SW 1271 (cell line): Measurements from ENCODE around the gene PHTF1.
"Not testable (repeated sequence)": the region's sequence is repeated elsewhere in the genome, so short reads cannot be mapped to it uniquely, and the experiment has no call there.

Experiments used
- DNase-seq, 2 experiments: peaks; one replicate each; lab custom pipeline; 2025; lab: John Stamatoyannopoulos, UW

PHTF1 gene

GRCh38 chr1:113718621-113719020 is 40.7 kb downstream of the PHTF1 start:
- not testable (repeated sequence) for DNase-seq

- not testable (repeated sequence) for DNase-seq
Observed at GRCh38 chr1:113717506-113717905, 41.8 kb downstream of the PHTF1 start.

DNA sequence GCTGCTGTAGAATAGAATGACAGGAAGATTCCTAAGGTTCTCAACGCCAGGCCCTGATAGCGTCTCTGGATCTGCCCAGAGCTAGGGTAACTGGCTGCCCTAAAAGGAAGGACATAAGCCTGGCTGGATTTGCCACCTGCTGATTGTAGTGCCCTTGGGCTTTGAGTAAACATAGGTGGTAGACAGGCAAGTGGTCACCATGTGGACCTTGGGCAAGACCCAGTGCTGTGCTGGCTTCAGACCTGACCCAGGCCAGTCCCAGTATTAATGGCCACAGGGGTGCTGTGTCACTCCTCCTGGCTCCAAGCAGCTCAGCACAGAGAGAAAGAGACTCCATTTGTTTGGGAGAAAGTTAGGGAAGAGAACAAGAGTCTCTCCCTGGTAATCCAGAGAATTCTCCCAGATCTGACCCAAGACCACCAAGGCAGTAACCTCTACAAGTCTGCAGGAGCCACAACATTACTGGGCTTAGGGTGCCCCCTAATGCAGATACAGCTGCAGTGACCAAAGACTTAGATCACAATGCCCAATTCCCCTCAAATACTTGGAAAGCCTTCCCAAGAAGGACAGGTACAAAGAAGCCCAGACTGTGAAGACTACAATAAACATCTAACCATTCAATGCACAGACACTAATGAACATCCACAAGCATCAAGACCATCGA is 44.5 kb downstream of the PHTF1 start:
- no peak for DNase-seq

- no peak for DNase-seq
Observed at GRCh38 chr1:113701429-113701828, 57.9 kb downstream of the PHTF1 start.

GRCh38 chr1:113694910-113695309 is 64.4 kb downstream of the PHTF1 start:
- DNase-seq = no peak

DNA sequence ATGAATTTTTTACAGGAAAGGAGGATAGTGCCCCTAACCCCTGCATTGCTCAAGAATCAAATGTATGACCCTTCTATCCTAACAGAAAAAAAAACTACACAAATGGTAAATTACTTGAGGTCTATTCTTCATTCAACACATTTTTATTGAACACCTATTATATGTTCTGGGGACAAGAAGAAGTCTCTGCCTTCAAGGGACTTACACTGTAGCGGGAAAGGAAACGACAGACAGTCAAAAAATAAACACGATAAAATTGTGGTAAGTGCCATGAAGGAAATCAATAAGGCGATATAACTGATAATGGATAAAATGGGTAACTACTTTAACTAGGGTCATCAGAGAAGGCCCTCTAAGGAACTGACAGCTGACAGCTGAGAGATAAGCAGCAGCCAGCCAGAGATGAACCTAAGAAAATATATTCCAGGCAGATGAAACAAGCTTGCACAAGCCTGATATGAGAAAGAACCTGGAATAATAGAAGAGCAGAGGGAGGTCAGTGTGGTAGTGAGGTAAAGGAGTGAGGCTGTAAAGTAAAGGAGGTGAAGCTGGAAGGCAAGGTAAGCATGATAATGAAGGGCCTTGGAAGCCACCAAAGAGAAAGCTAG is 66.4 kb downstream of the PHTF1 start:
- no peak for DNase-seq

- no peak for DNase-seq
Observed at GRCh38 chr1:113692342-113692741, 66.9 kb downstream of the PHTF1 start.

- DNase-seq = no peak
Observed at GRCh38 chr1:113691184-113691583, 68.1 kb downstream of the PHTF1 start.

DNA sequence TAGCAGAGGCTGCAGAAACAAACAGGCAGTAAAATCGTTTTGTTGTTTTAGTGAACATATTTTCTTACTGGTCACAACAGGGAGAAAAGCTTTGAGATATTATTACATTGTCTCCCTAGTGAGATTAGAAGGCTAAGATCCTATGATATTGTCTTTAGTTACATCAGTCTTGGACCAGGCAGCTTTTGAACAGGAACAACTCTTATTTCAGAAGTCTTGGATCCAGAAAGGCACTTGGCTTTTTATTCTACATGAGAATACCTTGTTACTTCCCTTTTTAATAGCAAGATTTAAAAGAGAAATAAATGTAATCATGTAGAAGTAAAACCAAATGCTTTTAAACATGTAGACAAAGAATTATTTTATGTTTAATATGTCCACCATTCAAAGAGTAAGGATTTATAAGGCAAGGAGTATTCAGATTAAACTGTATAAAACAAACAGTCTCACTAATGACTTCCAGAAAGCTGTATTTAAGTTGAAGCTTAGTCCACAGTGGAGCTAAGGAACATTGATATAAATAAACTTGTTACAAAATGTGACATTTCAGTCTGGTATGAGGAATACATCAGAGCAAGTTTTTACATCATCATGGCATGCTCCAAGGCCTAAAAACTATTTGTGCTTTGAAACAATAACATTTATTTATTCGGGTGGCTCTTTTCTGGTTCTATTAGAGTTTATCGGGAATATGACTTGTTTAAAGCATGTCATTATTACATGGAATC is 72.2 kb downstream of the PHTF1 start:
- DNase-seq = no peak

GRCh38 chr1:113684153-113684541 is 75.1 kb downstream of the PHTF1 start:
- DNase-seq = no peak

- DNase-seq = no peak
Observed at GRCh38 chr1:113683384-113684152, 75.7 kb downstream of the PHTF1 start.

DNA sequence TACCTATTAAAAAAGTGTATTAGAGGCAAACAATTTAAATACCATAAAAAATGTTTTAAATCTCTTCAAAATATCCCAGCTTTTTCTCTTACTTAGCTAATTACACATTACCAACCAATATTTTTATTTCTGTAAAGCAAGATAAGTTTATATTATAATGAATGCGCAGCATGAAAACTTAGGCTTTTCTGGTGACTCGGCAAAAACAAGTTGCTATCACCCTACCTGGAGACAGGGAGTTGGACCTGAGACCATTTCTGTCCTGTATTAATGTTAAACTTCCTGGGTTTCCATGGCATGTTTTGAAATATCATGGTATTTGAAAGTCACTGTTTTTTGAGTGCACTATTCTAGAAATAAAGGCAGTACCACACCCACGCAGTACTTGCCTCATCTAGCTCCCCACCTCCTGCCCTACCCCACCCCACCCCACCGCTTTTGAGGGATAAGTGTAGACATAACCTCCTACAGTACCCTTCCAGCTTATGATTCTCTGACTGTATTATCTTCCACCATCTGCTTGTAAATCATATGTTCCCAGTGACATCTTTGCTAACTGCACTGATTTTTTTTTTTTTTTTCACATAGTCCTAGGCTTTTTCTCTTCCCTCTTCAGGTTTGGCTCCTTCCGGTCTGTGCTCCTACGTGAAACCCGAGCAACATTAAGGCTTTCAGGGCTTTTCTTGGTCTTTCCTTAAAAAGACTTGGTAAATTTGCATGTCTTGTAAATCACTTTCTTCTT is 77.5 kb downstream of the PHTF1 start:
- no peak for DNase-seq

GRCh38 chr1:113678159-113678469 is 81.2 kb downstream of the PHTF1 start:
- DNase-seq = no peak

DNA sequence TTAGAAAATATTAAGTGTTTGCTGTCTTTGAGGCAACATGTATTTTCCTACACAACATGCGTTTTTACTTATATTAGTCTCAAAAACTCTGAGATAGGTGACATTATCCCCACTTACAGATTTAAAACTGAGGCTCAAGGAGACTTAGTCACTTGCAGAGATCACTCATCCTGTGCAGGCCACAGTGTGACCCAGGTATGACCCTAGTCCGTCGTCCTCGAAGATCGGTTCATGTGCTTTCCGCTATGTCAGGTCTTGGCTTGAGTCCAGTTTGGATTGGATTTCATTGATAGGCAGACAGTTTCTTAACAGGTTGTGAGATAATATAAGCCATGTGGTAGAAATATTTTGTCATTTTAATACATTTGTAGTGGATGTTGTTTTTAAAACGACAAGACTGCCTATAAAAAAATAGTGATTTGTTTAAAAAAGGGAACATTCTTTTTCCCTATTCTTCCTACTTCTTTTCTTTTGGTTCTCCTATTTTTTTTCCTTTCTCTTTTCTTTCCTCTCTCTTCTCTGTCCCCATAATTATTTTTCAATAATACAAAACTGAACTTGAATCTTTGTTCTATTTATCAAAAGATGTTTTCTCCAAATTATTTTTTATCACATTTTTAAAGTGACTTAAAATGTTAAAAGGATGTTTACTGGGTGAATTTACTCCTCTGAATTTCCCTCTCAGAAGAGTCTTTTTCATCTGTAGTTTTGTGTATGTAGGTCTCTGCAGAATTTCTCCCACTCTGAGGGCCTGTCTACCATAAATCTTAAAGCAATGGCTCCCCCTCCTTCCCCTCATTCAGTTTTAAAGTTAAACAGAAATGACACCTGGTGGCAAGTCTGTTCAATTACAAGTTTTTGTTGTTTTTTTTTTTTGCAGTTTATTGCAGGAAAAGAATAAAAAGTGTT is 81.8 kb downstream of the PHTF1 start:
- DNase-seq = peak; percentile 2 to 50

- no peak for DNase-seq
Observed at GRCh38 chr1:113676524-113676923, 82.8 kb downstream of the PHTF1 start.

DNA sequence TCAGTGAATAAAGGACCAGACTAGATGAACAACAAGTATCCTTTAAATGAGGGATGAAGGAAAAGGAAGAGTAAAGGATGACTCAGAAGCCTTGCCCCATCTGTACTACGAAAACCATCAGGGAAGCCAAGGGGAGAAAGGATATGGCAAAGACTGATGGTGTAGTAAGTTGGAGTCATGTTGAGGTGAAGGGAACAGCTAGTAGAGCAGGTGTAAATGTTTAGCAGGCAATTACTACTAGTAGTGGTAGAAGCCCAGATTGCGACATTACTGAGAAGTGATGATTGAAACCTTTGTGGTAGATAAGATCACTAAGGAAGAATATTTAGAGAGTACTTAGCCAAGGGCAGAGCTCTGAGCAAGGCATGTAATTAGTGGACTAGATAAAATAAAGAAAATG is 84.0 kb downstream of the PHTF1 start:
- DNase-seq = no peak

- no peak for DNase-seq
Observed at GRCh38 chr1:113674591-113674990, 84.7 kb downstream of the PHTF1 start.

DNA sequence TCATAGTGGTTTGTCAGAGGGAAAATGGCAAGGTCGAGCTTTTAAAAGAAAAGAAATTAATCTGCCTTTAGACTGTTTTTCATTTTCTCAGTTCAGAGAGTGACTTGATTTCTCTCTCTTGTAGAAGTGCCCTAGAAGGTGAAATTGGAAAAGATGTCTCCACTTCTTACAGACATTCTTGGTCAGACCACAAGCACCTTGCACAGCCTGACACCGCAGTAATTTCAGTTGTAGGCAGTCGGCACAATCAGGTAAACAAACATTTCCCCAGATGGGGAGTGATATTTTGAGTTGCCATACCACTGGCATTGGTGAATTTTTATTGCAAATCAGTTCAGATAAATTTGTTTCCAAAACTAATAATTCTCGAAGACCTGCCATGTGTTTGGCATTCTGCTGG is 86.8 kb downstream of the PHTF1 start:
- no peak for DNase-seq

- DNase-seq = no peak
Observed at GRCh38 chr1:113670650-113671049, 88.6 kb downstream of the PHTF1 start.

- DNase-seq = no peak
Observed at GRCh38 chr1:113669988-113670387, 89.3 kb downstream of the PHTF1 start.

DNA sequence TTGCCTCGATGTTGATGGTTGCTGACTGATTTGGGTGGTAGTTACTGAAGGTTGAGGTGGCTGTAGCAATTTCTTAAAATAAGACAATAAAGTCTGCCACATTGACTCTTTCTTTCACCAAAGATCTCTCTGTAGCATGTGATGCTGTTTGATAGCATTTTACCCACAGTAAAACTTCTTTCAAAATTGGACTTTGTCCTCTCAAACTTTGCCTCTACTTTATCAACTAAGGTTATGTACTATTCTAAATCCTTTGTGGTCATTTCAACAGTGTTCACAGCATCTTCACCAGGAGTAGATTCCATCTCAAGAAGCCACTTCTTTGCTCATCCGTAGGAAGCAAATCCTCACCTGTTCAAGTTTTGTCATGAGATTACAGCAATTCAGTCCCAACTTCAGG is 93.2 kb downstream of the PHTF1 start:
- DNase-seq = no peak
